DMS 273 (cell line): Measurements from ENCODE around the gene WHRN.
A peak's percentile ranks its signal among the peaks of the same experiment; 100 is the strongest.

ENCODE experiments used
- DNase-seq: peaks from one replicate; lab custom pipeline; 2025; ENCODE audit not compliant: unreplicated experiment; lab: John Stamatoyannopoulos, UW

Gene WHRN

GRCh38 chr9:114401344-114401743 lies 103.9 kb downstream of the WHRN start:
- DNase-seq = no peak

GRCh38 chr9:114400772-114401171 lies 104.5 kb downstream of the WHRN start:
- DNase-seq = no peak

GRCh38 chr9:114400219-114400618 lies 105.1 kb downstream of the WHRN start:
- no peak for DNase-seq

- DNase-seq = no peak
Measured at GRCh38 chr9:114399381-114399780, 105.9 kb downstream of the WHRN start.

- peak; percentile 96 for DNase-seq
Measured at GRCh38 chr9:114397848-114398605, 107.2 kb downstream of the WHRN start.

GRCh38 chr9:114397219-114397847 lies 107.9 kb downstream of the WHRN start:
- no peak for DNase-seq

GRCh38 chr9:114396558-114397218 lies 108.6 kb downstream of the WHRN start:
- DNase-seq = peak; percentile 58

- no peak for DNase-seq
Measured at GRCh38 chr9:114395768-114396167, 109.5 kb downstream of the WHRN start.

GRCh38 chr9:114395334-114395617 lies 110.0 kb downstream of the WHRN start:
- DNase-seq = peak; percentile 77

GRCh38 chr9:114394523-114395333 lies 110.5 kb downstream of the WHRN start:
- peak; percentile 80 for DNase-seq

- peak; percentile 48 for DNase-seq
Measured at GRCh38 chr9:114392749-114393112, 112.5 kb downstream of the WHRN start.

- no peak for DNase-seq
Measured at GRCh38 chr9:114390952-114391351, 114.3 kb downstream of the WHRN start.

GRCh38 chr9:114389612-114390368 lies 115.5 kb downstream of the WHRN start:
- DNase-seq = peak; percentile 47

- DNase-seq = no peak
Measured at GRCh38 chr9:114388764-114389375, 116.4 kb downstream of the WHRN start.

GRCh38 chr9:114388357-114388682 lies 117.0 kb downstream of the WHRN start:
- DNase-seq = no peak

- no peak for DNase-seq
Measured at GRCh38 chr9:114387680-114388356, 117.5 kb downstream of the WHRN start, which contains the start of gene AKNA. Gene AKNA (minus strand): TSS chr9:114387982. CDS start chr9:114381333, 6,649 bp downstream.

GRCh38 chr9:114386886-114387679 lies 118.2 kb downstream of the WHRN start:
- no peak for DNase-seq

- no peak for DNase-seq
Measured at GRCh38 chr9:114386361-114386885, 118.8 kb downstream of the WHRN start.
